ENCODE data around the gene TBX19.

DNA sequence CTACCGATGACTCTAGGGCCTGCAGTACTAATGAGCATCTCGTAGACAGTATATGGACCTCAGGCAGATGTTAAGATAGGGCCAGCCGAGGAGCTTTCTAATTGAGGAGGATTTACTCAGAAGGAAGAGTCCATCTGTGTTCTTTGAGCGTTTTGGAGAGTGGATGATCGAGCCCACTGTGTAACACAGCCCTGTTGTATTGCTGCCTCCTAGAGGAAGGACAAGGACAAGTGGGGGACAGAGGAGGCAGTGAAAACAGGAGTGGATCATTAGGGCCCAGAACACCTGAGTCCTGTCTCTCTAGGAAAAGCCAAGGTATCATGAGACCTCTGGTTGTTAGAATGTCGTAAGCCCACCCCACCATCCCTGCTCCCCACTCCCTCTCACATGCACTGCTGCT, 62.9 kb downstream of the TBX19 start:
- TF ChIP-seq, protein P1, sequence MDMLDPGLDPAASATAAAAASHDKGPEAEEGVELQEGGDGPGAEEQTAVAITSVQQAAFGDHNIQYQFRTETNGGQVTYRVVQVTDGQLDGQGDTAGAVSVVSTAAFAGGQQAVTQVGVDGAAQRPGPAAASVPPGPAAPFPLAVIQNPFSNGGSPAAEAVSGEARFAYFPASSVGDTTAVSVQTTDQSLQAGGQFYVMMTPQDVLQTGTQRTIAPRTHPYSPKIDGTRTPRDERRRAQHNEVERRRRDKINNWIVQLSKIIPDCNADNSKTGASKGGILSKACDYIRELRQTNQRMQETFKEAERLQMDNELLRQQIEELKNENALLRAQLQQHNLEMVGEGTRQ (CRISPR knock-in tag; IDR thresholded peaks at IDR 0.05) = no peak
- TF ChIP-seq SP1 (CRISPR knock-in tag; conservative IDR thresholded peaks at IDR 0.05) (no peak), ZNF219 (CRISPR knock-in tag; IDR thresholded peaks at IDR 0.05; ENCODE audit: borderline replicate concordance) (no peak), RELA (CRISPR knock-in tag; IDR thresholded peaks at IDR 0.05; ENCODE audit: borderline replicate concordance) (no peak), NR2C2 (CRISPR knock-in tag; IDR thresholded peaks at IDR 0.05) (no peak), NFYB (CRISPR knock-in tag; conservative IDR thresholded peaks at IDR 0.05; ENCODE audit: low read depth) (no peak), ZNF263 (CRISPR knock-in tag; IDR thresholded peaks at IDR 0.05; ENCODE audit: low read depth) (no peak)
- TF ChIP-seq, protein P2, sequence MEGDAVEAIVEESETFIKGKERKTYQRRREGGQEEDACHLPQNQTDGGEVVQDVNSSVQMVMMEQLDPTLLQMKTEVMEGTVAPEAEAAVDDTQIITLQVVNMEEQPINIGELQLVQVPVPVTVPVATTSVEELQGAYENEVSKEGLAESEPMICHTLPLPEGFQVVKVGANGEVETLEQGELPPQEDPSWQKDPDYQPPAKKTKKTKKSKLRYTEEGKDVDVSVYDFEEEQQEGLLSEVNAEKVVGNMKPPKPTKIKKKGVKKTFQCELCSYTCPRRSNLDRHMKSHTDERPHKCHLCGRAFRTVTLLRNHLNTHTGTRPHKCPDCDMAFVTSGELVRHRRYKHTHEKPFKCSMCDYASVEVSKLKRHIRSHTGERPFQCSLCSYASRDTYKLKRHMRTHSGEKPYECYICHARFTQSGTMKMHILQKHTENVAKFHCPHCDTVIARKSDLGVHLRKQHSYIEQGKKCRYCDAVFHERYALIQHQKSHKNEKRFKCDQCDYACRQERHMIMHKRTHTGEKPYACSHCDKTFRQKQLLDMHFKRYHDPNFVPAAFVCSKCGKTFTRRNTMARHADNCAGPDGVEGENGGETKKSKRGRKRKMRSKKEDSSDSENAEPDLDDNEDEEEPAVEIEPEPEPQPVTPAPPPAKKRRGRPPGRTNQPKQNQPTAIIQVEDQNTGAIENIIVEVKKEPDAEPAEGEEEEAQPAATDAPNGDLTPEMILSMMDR (IDR thresholded peaks at IDR 0.05) = no peak
- TF ChIP-seq, protein P3, sequence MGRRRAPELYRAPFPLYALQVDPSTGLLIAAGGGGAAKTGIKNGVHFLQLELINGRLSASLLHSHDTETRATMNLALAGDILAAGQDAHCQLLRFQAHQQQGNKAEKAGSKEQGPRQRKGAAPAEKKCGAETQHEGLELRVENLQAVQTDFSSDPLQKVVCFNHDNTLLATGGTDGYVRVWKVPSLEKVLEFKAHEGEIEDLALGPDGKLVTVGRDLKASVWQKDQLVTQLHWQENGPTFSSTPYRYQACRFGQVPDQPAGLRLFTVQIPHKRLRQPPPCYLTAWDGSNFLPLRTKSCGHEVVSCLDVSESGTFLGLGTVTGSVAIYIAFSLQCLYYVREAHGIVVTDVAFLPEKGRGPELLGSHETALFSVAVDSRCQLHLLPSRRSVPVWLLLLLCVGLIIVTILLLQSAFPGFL (CRISPR knock-in tag; IDR thresholded peaks at IDR 0.05; ENCODE audit: borderline replicate concordance) = no peak
- TF ChIP-seq, protein P4, sequence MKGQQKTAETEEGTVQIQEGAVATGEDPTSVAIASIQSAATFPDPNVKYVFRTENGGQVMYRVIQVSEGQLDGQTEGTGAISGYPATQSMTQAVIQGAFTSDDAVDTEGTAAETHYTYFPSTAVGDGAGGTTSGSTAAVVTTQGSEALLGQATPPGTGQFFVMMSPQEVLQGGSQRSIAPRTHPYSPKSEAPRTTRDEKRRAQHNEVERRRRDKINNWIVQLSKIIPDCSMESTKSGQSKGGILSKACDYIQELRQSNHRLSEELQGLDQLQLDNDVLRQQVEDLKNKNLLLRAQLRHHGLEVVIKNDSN (CRISPR knock-in tag; IDR thresholded peaks at IDR 0.05) = no peak
